ENCODE results near the gene TOLLIP.

DNA sequence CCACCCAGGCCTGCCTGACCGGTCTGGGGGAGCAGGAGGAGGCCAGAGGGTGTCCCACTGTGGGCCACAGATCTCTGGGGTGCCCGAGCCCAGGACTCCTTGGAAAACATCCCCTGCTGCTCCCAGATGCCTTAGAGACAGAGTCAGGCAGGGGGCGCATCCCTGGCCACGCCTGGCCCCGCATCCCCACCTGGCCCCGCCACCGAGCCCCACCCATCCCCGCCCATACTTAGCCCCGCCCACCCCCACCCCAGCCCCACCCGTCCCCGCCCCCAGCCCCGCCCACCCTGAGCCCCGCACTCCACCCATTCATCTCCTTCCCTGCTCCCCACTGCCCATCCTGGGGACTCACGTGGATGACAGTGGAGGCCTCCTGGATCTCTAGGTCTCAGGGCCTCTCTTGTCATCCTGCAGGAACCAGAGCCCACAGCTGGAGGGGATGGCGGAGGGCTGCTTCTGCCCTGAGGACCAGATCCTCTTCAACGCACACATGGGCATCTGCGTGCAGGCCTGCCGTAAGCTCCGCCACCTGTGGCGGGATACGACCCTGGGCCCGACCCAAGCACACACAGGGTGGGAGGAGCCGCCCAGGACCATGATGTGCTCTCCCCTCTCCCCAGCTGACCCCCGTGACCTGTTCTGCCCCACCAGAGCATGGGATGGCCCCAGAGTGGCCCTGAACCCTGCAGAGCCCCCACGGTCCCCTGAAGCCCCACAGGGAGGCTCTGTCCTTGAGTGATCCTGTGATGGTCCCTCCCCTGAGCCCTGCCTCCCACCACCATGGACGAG, 53.0 kb downstream of the TOLLIP start:
- TF ChIP-seq, protein P1, sequence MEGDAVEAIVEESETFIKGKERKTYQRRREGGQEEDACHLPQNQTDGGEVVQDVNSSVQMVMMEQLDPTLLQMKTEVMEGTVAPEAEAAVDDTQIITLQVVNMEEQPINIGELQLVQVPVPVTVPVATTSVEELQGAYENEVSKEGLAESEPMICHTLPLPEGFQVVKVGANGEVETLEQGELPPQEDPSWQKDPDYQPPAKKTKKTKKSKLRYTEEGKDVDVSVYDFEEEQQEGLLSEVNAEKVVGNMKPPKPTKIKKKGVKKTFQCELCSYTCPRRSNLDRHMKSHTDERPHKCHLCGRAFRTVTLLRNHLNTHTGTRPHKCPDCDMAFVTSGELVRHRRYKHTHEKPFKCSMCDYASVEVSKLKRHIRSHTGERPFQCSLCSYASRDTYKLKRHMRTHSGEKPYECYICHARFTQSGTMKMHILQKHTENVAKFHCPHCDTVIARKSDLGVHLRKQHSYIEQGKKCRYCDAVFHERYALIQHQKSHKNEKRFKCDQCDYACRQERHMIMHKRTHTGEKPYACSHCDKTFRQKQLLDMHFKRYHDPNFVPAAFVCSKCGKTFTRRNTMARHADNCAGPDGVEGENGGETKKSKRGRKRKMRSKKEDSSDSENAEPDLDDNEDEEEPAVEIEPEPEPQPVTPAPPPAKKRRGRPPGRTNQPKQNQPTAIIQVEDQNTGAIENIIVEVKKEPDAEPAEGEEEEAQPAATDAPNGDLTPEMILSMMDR (IDR thresholded peaks at IDR 0.05), result no peak
- no peak for TF ChIP-seq POLR2A (IDR thresholded peaks at IDR 0.05)

All from esophagus squamous epithelium (tissue), 4 donors.